K562 (cell line): Measurements from ENCODE around the gene PIP4K2A. TPM values are rescaled to one million over a fixed set of nuclear protein-coding genes. Genes with fewer than 3 reads are reported as not detected.

Experiments used
- CBFA2T3 ChIP-seq: fragments of 450-650 bp; IDR thresholded peaks from 2 replicates; pipeline ENCODE4 v1.6.1; 2017
- CREBBP ChIP-seq: IDR thresholded peaks from one replicate; pipeline ENCODE4 v1.6.1; 2012; ENCODE audit warnings: low read depth, mild to moderate bottlenecking, control low read depth, inconsistent platforms, low read length
- FIP1L1 ChIP-seq: fragments of 200-400 bp; formaldehyde crosslinking; IDR thresholded peaks from 2 replicates; pipeline ENCODE4 v1.6.1; 2018; ENCODE audit warnings: mild to moderate bottlenecking, low read depth, low read length; ENCODE audit not compliant: poor library complexity, severe bottlenecking
- FOXM1 ChIP-seq, 2 experiments: fragments of 450-650 bp in 1 of 2; sonication (generic) in 1 of 2; formaldehyde crosslinking in 1 of 2; IDR thresholded peaks; 2 replicates each; pipeline versions ENCODE4 v1.6.1 to v1.9.0; 2017 to 2022; ENCODE audit warnings: low read depth in 2 of 2, mild to moderate bottlenecking in 2 of 2, missing genetic modification reagents in 1 of 2, moderate library complexity in 1 of 2
- HMBOX1 ChIP-seq: sonication (generic); IDR thresholded peaks from 2 replicates; pipeline ENCODE4 v1.6.1; 2016
- KDM5B ChIP-seq: fragments of 200-600 bp; sonication (generic); IDR thresholded peaks from 2 replicates; pipeline ENCODE4 v1.6.1; 2012; ENCODE audit warnings: low read depth, mild to moderate bottlenecking, moderate library complexity, low read length, control low read depth, inconsistent platforms; ENCODE audit not compliant: insufficient replicate concordance
- KLF16 ChIP-seq: IDR thresholded peaks from 2 replicates; pipeline ENCODE4 v1.6.1; 2016; ENCODE audit warnings: antibody characterized with exemption
- NFE2L1 ChIP-seq: fragments of 450-650 bp; IDR thresholded peaks from 2 replicates; pipeline ENCODE4 v1.6.1; 2016; ENCODE audit warnings: missing genetic modification characterization, low read depth, mild to moderate bottlenecking, missing compliant biosample characterization, moderate library complexity, borderline replicate concordance
- TCF7 ChIP-seq: sonication (generic); IDR thresholded peaks from 2 replicates; pipeline ENCODE4 v1.6.1; 2016; ENCODE audit warnings: antibody characterized with exemption, borderline replicate concordance
- TEAD4 ChIP-seq, 2 experiments: sonication (generic) in 1 of 2; formaldehyde crosslinking in 1 of 2; IDR thresholded peaks; 2 replicates each; pipeline versions ENCODE4 v1.6.1 to v1.8.0; 2012 to 2022; ENCODE audit warnings: borderline replicate concordance in 1 of 2, inconsistent platforms in 1 of 2, low read length in 1 of 2, mild to moderate bottlenecking in 1 of 2, missing genetic modification reagents in 1 of 2
- XRCC5 ChIP-seq: fragments of 200-400 bp; formaldehyde crosslinking; IDR thresholded peaks from 2 replicates; pipeline ENCODE4 v1.6.1; 2017; ENCODE audit warnings: low read depth, mild to moderate bottlenecking, low read length
- ZNF217 ChIP-seq: sonication (generic); formaldehyde crosslinking; IDR thresholded peaks from 2 replicates; pipeline ENCODE4 v1.8.0; 2022; ENCODE audit warnings: mild to moderate bottlenecking, missing genetic modification reagents
- ZNF324 ChIP-seq: fragments of 250-450 bp; sonication (Bioruptor Pico); IDR thresholded peaks from 2 replicates; pipeline ENCODE4 v1.4.0; 2020; ENCODE audit warnings: mild to moderate bottlenecking
- ZNF518B ChIP-seq: fragments of 250-450 bp; sonication (Bioruptor Pico); IDR thresholded peaks from 2 replicates; pipeline ENCODE4 v1.5.0; 2021; ENCODE audit warnings: mild to moderate bottlenecking, moderate library complexity
- ZNF766 ChIP-seq: fragments of 200-800 bp; sonication (Bioruptor generic); conservative IDR thresholded peaks from 2 replicates; pipeline ENCODE4 v1.6.1; 2016; ENCODE audit warnings: missing genetic modification characterization, missing compliant biosample characterization
- ZNF77 ChIP-seq: fragments of 250-450 bp; sonication (Bioruptor Pico); IDR thresholded peaks from 2 replicates; pipeline ENCODE4 v1.5.0; 2020
- polyA plus RNA-seq, 8 experiments: library from polyadenylated mRNA; depleted of rRNA in 4 of 8; stranded (reverse) in 5 of 8; unstranded in 3 of 8; fragments of >200 nt; fragmentation: Nextera tagmentation in 2 of 8; fragmentation: Illumina TruSeq in 1 of 8; extraction: Ambion mirVana in 2 of 8; extraction: Trizol in 1 of 8; gene quantifications; 2 replicates each; pipeline versions ENCODE4 v1.2.1 to v1.2.3, GENCODE V29; 2011 to 2014; ENCODE audit warnings: inconsistent platforms in 1 of 8, missing spikeins in 1 of 8
- total RNA-seq, 7 experiments: library from RNA; depleted of rRNA in 6 of 7; stranded (reverse); fragments of >200 nt in 6 of 7; fragmentation: Illumina TruSeq in 2 of 7; extraction: Trizol in 2 of 7; gene quantifications; 2 replicates each; pipeline versions ENCODE4 v1.2.1 to v1.2.3, GENCODE V29; 2011 to 2021; ENCODE audit warnings: low replicate concordance in 1 of 7

Gene PIP4K2A
- total and polyA plus RNA-seq, 9 of the 15 experiments (the other 6 are each of a cell fraction or from before 2014, with no cell fraction given): 35.6 to 117 (median 71.9) TPM

- TF ChIP-seq FOXM1 (IDR thresholded peaks at IDR 0.05; ENCODE audit: low read depth) (no peak), FOXM1 (CRISPR knock-in tag; IDR thresholded peaks at IDR 0.05; ENCODE audit: low read depth) (no peak), ZNF77 (CRISPR knock-in tag) (no peak), KLF16 (no peak), CBFA2T3 (peak; percentile 77), ZNF518B (CRISPR knock-in tag) (no peak), CREBBP (no peak), XRCC5 (no peak), NFE2L1 (tag) (peak; percentile 32; the same call in 1 of the 2 replicates), TCF7 (no peak), HMBOX1 (no peak), ZNF217 (CRISPR knock-in tag) (no peak), KDM5B (no peak), FIP1L1 (no peak), TEAD4 (IDR thresholded peaks at IDR 0.05; ENCODE audit: low read length) (peak; percentile 45; the same call in 1 of the 2 replicates), TEAD4 (CRISPR knock-in tag; IDR thresholded peaks at IDR 0.05; ENCODE audit: borderline replicate concordance) (no peak), ZNF324 (CRISPR knock-in tag) (no peak), ZNF766 (CRISPR knock-in tag) (0 out of 2 replicates have a peak, but pooled peaks have one; percentile 40)
These were observed 45.1 kb downstream of the PIP4K2A start (continued) for GRCh38 chr10:22669163-22669711.
